Testis (tissue), 5 donors: ENCODE results near the gene ENPEP. TPM values are rescaled to one million over a fixed set of nuclear protein-coding genes. Genes with fewer than 3 reads are reported as not detected.
A peak's percentile ranks its signal among the peaks of the same experiment; 100 is the strongest.
"Not testable (repeated sequence)": the region's sequence is repeated elsewhere in the genome, so short reads cannot be mapped to it uniquely, and the experiment has no call there.

Experiments
- DNase-seq: peaks from one replicate; pipeline ENCODE4 v3.0.0-alpha.2; 2019
- H3K27ac ChIP-seq, 2 donors: fragments of 200-600 bp; sonication (generic); one replicate each; pipeline ENCODE4 v1.5.1; 2019
- H3K27me3 ChIP-seq: fragments of 200-600 bp; sonication (generic); one replicate; pipeline ENCODE4 v1.5.1; 2019
- H3K36me3 ChIP-seq: fragments of 200-600 bp; sonication (generic); one replicate; pipeline ENCODE4 v1.5.1; 2017; ENCODE audit warnings: low read depth; ENCODE audit errors: missing control alignments
- H3K4me1 ChIP-seq: fragments of 200-600 bp; sonication (generic); one replicate; pipeline ENCODE4 v1.5.1; 2019
- H3K4me3 ChIP-seq, 2 donors: fragments of 200-600 bp; sonication (generic); one replicate each; pipeline ENCODE4 v1.5.1; 2017 to 2019
- H3K9me3 ChIP-seq: fragments of 200-600 bp; sonication (generic); one replicate; pipeline ENCODE4 v1.5.1; 2017
- POLR2A ChIP-seq: fragments of 450-650 bp; IDR thresholded peaks from one replicate; pipeline ENCODE4 v1.6.1; 2017; ENCODE audit warnings: antibody characterized with exemption, mild to moderate bottlenecking, moderate library complexity
- WGBS, 2 donors: methylation state at CpG; one replicate each; pipeline ENCODE4 v1.1.5; 2018; 5-methylcytosine and 5-hydroxymethylcytosine counted together
- intact Hi-C: fragments of 100-400 bp; cut with DNase I; formaldehyde crosslinking; loops from one replicate; pipeline ENCODE4 v1.15.1; 2023; ENCODE audit warnings: low total_unique reads
- long read RNA-seq, 2 donors: transcript quantifications; one replicate each; lab custom pipeline, GENCODE V29; 2026
- polyA plus RNA-seq: library from polyadenylated mRNA; stranded (reverse); fragments of 350-450 nt; fragmentation: Illumina TruSeq; extraction: RNeasy Lipid Tissue Mini Kit (QIAGEN cat#74804); gene quantifications from one replicate; pipeline ENCODE4 v1.2.3, GENCODE V29; 2014; ENCODE audit warnings: low read depth, low replicate concordance; ENCODE audit not compliant: insufficient read depth
- total RNA-seq, 2 donors: library from RNA; depleted of rRNA; stranded (reverse); fragments of >200 nt; gene quantifications; one replicate each; pipeline ENCODE4 v1.2.3, GENCODE V29; 2016
- TF ChIP-seq, protein P1 (sequence below), 3 experiments: fragments of 450-650 bp in 2 of 3; fragments of 200-600 bp in 1 of 3; sonication (generic) in 1 of 3; IDR thresholded peaks; one replicate each; pipeline ENCODE4 v1.5.1; 2016 to 2019; ENCODE audit warnings: antibody characterized with exemption in 3 of 3, mild to moderate bottlenecking in 2 of 3, moderate library complexity in 1 of 3

ENPEP gene, protein sequence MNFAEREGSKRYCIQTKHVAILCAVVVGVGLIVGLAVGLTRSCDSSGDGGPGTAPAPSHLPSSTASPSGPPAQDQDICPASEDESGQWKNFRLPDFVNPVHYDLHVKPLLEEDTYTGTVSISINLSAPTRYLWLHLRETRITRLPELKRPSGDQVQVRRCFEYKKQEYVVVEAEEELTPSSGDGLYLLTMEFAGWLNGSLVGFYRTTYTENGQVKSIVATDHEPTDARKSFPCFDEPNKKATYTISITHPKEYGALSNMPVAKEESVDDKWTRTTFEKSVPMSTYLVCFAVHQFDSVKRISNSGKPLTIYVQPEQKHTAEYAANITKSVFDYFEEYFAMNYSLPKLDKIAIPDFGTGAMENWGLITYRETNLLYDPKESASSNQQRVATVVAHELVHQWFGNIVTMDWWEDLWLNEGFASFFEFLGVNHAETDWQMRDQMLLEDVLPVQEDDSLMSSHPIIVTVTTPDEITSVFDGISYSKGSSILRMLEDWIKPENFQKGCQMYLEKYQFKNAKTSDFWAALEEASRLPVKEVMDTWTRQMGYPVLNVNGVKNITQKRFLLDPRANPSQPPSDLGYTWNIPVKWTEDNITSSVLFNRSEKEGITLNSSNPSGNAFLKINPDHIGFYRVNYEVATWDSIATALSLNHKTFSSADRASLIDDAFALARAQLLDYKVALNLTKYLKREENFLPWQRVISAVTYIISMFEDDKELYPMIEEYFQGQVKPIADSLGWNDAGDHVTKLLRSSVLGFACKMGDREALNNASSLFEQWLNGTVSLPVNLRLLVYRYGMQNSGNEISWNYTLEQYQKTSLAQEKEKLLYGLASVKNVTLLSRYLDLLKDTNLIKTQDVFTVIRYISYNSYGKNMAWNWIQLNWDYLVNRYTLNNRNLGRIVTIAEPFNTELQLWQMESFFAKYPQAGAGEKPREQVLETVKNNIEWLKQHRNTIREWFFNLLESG
- total RNA-seq, result 1 to 10 TPM; 1.7 to 2.4 TPM
- polyA plus RNA-seq, result 1.7 TPM
- long read RNA-seq, donor 1, full-length matches to known transcripts, result 1 of 1 reads
- long read RNA-seq, donor 1, partial matches to known transcripts, result 0 of 1 reads
- long read RNA-seq, donor 1, other reads (novel, unspliced or antisense), result 0 of 1 reads
- long read RNA-seq, donor 2, result 0 reads

DNA sequence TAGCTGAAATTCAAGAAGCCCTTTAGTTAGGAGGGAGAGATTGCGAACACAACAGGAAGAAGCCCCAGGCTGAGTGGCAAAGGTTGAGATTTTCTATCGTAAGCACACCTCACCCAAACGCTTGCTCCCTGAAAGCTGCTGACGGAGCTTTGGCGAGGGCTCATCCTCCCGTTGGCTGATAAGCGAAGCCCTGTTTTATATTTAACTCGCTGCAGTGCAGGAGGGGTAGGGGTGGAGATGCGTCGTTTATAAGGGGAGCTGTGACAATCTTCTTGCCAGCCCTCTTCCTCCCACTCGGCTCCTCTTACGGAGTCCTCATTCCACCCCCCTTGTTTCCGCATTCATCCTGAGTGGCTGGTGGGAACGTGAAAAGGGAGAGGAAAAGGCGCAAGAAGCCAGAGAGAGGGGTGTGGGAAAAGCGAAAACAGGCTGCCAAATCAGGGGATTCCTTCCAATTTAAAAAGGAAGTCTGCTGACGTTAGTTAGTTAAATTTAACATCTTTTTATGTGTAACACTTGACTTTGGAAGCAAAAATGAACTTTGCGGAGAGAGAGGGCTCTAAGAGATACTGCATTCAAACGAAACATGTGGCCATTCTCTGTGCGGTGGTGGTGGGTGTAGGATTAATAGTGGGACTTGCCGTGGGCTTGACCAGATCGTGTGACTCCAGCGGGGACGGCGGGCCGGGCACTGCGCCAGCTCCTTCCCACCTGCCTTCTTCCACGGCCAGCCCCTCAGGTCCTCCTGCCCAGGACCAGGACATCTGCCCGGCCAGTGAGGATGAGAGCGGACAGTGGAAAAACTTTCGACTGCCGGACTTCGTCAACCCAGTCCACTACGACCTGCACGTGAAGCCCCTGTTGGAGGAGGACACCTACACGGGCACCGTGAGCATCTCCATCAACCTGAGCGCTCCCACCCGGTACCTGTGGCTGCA is at the start of gene ENPEP:
Gene ENPEP, plus strand, starts transcription at position 275 of the 938 bp plus-strand sequence. Its CDS starts 260 bp downstream, at position 535.
- no peaks in the 10 kb centered on the region for H3K27me3 ChIP-seq
- WGBS, 2 donors, result 18 to 37% methylated on average over 33 to 39 of the region's 39 CpGs
- no peaks in the 10 kb centered on the region for H3K36me3 ChIP-seq
- no peak for DNase-seq
- H3K4me1 ChIP-seq, result no peaks in the 10 kb centered on the region
- intact Hi-C loops, result no loop called here
- no peaks in the 10 kb centered on the region for H3K9me3 ChIP-seq
- peak within 1 kb of the TSS in 1 of 2 donors; percentile 24 for H3K27ac ChIP-seq
- no peak for TF ChIP-seq POLR2A
- TF ChIP-seq, protein P1, sequence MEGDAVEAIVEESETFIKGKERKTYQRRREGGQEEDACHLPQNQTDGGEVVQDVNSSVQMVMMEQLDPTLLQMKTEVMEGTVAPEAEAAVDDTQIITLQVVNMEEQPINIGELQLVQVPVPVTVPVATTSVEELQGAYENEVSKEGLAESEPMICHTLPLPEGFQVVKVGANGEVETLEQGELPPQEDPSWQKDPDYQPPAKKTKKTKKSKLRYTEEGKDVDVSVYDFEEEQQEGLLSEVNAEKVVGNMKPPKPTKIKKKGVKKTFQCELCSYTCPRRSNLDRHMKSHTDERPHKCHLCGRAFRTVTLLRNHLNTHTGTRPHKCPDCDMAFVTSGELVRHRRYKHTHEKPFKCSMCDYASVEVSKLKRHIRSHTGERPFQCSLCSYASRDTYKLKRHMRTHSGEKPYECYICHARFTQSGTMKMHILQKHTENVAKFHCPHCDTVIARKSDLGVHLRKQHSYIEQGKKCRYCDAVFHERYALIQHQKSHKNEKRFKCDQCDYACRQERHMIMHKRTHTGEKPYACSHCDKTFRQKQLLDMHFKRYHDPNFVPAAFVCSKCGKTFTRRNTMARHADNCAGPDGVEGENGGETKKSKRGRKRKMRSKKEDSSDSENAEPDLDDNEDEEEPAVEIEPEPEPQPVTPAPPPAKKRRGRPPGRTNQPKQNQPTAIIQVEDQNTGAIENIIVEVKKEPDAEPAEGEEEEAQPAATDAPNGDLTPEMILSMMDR (IDR thresholded peaks at IDR 0.05), result no peak
- peak within 1 kb of the TSS; percentile 17 to 49 for H3K4me3 ChIP-seq

DNA sequence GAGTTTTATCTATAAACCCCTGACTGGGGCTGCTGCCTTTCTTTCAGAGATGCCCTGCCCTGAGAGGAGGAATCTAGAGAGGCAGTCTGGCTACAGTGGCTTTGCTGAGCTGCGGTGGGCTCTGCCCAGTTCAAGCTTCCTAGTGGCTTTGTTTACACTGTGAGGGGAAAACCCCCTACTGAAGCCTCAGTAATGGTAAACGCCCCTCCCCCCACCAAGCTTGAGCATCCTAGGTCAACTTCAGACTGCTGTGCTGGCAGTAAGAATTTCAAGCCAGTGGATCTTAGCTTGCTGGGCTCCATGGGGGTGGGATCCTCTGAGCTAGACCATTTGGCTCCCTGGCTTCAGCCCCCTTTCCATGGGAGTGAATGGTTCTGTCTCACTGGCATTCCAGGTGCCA is 44.1 kb upstream of the ENPEP start:
- H3K4me3 ChIP-seq, H3K27me3 ChIP-seq, H3K9me3 ChIP-seq, H3K36me3 ChIP-seq, H3K27ac ChIP-seq, DNase-seq, H3K4me1 ChIP-seq, intact Hi-C loops: not testable (repeated sequence)
- WGBS, 2 donors, result 70% methylated on average over 2 of the region's 2 CpGs; no CpG with 5 or more reads in 1 of the 2 donors

DNA sequence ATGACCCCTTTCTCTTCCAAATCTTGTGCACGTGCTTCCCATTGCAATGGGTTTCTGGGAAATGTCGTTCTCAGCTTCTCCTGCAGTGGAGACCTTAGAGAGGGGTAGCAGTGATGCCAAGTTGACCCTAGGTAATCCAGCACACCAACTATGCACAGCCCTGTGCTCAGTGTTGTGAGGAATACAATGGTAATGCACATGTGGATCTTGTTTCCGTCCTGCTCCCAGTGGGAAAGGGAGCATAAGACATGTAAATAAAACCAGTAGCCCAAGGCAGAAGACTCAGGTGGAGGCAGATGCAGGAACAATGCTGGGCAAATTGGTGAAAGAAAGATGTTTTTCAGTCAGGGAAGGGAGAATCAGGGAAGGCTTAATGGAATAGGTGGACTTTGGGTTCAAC is 38.7 kb upstream of the ENPEP start:
- intact Hi-C loops, H3K4me1 ChIP-seq, H3K27ac ChIP-seq, H3K9me3 ChIP-seq, DNase-seq, H3K36me3 ChIP-seq, H3K27me3 ChIP-seq, H3K4me3 ChIP-seq: not testable (repeated sequence)
- 62 to 81% methylated on average over 3 of the region's 3 CpGs for WGBS, 2 donors

DNA sequence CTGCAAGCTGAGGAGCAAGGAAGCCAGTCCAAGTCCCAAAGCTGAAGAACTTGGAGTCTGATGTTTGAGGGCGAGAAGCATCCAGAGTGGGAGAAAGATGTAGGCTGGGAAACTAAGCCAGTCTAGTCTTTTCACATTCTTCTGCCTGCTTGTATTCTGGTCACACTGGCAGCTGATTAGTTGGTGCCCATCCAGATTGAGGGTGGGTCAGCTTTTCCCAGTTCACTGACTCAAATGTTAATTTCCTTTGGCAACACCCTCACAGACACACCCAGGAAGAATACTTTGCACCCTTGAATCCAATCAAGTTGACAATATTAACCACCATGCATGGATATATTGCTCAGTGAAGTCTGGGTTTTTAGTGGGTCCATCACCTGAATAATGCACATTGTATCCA is 36.7 kb upstream of the ENPEP start:
- H3K4me3 ChIP-seq, H3K27me3 ChIP-seq, H3K27ac ChIP-seq, H3K4me1 ChIP-seq, intact Hi-C loops, H3K36me3 ChIP-seq, H3K9me3 ChIP-seq, DNase-seq: not testable (repeated sequence)
- WGBS, 2 donors, result 90 to 100% methylated on average over 1 of the region's 1 CpG

DNA sequence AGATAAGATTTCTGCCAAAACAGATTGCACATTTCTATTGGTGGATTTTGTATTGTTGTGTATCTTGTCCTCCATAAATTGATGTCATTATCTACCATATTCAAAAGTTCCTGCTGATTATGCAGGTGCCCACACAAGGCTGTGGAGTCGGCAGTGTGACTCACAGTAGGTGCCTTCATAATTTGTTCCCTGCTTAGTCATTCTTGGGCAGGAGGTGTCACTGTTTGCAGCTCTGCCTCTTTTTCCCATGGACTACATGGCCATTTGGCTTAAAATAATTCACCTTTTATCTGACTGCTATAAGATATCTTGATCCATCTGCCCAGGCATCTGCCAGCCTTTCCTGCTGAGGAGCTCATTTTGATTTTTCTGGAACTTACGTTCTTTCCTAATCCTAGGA is 33.6 kb upstream of the ENPEP start:
- no peaks in the 10 kb centered on the region for H3K36me3 ChIP-seq
- TF ChIP-seq, protein P1 (IDR thresholded peaks at IDR 0.05), result no peak
- TF ChIP-seq POLR2A, result no peak
- 82 to 87% methylated on average over 2 of the region's 2 CpGs for WGBS, 2 donors
- H3K4me1 ChIP-seq, result no peaks in the 10 kb centered on the region
- H3K27me3 ChIP-seq, result no peaks in the 10 kb centered on the region
- DNase-seq, result no peak
- H3K27ac ChIP-seq, result no peak overlapping the region
- no peak overlapping the region for H3K4me3 ChIP-seq
- intact Hi-C loops, result no loop called here
- no peaks in the 10 kb centered on the region for H3K9me3 ChIP-seq
